OCI-LY1 (cell line): ENCODE measurements around the gene BARHL2.

Experiments used
- H2AFZ ChIP-seq: fragments of 200-600 bp; sonication (generic), shearing (Covaris generic); 2 replicates; pipeline ENCODE4 v1.6.0; 2014; ENCODE audit warnings: antibody characterized with exemption, mild to moderate bottlenecking, low read length
- H3F3A ChIP-seq: fragments of 200-600 bp; sonication (generic), shearing (Covaris generic); 2 replicates; pipeline ENCODE4 v1.6.0; 2014; ENCODE audit warnings: mild to moderate bottlenecking, antibody characterized with exemption, low read length, moderate library complexity; ENCODE audit not compliant: insufficient read depth
- H3K27ac ChIP-seq: fragments of 200-600 bp; sonication (generic); 2 replicates; pipeline ENCODE4 v1.5.1; 2014; ENCODE audit warnings: low read length, mixed run types, mild to moderate bottlenecking, low read depth; ENCODE audit not compliant: poor library complexity, severe bottlenecking
- H3K27me3 ChIP-seq: fragments of 200-600 bp; sonication (generic); 2 replicates; pipeline ENCODE4 v1.6.0; 2014; ENCODE audit warnings: antibody characterized with exemption, mild to moderate bottlenecking, low read length, moderate library complexity; ENCODE audit not compliant: insufficient read depth
- H3K36me3 ChIP-seq: fragments of 200-600 bp; sonication (generic); 2 replicates; pipeline ENCODE4 v1.6.1; 2014; ENCODE audit warnings: mild to moderate bottlenecking, antibody characterized with exemption, low read length, moderate library complexity, mixed read lengths; ENCODE audit not compliant: insufficient read depth
- H3K4me1 ChIP-seq: fragments of 200-600 bp; sonication (generic); 2 replicates; pipeline ENCODE4 v1.5.1; 2014; ENCODE audit warnings: mild to moderate bottlenecking, low read length, moderate library complexity; ENCODE audit not compliant: insufficient read depth, severe bottlenecking
- H3K4me2 ChIP-seq: fragments of 200-600 bp; sonication (generic), shearing (Covaris generic); 2 replicates; pipeline ENCODE4 v1.6.1; 2014; ENCODE audit warnings: low read length
- H3K4me3 ChIP-seq: fragments of 200-600 bp; sonication (generic); 2 replicates; pipeline ENCODE4 v1.5.1; 2014; ENCODE audit warnings: low read length, low read depth, mild to moderate bottlenecking, mixed read lengths; ENCODE audit not compliant: poor library complexity, severe bottlenecking
- H3K79me2 ChIP-seq: fragments of 200-600 bp; shearing (Covaris generic); 2 replicates; pipeline ENCODE4 v1.6.1; 2016; ENCODE audit warnings: mixed run types, low read length, mixed read lengths; ENCODE audit not compliant: insufficient read depth
- H3K9ac ChIP-seq: fragments of 200-600 bp; sonication (generic), shearing (Covaris generic); 2 replicates; pipeline ENCODE4 v1.6.1; 2014; ENCODE audit warnings: mild to moderate bottlenecking, low read length, mixed read lengths
- H3K9me2 ChIP-seq: fragments of 200-600 bp; sonication (generic), shearing (Covaris generic); 2 replicates; pipeline ENCODE4 v1.6.1; 2014; ENCODE audit warnings: low read depth, mild to moderate bottlenecking, low read length, mixed read lengths
- H3K9me3 ChIP-seq: fragments of 200-600 bp; shearing (Covaris generic); 2 replicates; pipeline ENCODE4 v1.6.1; 2014; ENCODE audit warnings: low read length, mixed read lengths
- H4K20me1 ChIP-seq: fragments of 200-600 bp; sonication (generic), shearing (Covaris generic); 2 replicates; pipeline ENCODE4 v1.6.0; 2016; ENCODE audit warnings: mild to moderate bottlenecking, low read length; ENCODE audit not compliant: insufficient read depth
- EZH2 ChIP-seq: fragments of 200-600 bp; sonication (generic), shearing (Covaris generic); IDR thresholded peaks from 2 replicates; pipeline ENCODE4 v1.8.0; 2017; ENCODE audit warnings: borderline replicate concordance, mixed run types, mild to moderate bottlenecking, antibody characterized with exemption, low read length, moderate library complexity, mixed read lengths
- TF ChIP-seq, protein P1 (sequence below): fragments of 200-600 bp; sonication (generic), shearing (Covaris generic); IDR thresholded peaks from 2 replicates; pipeline ENCODE4 v1.5.1; 2017; ENCODE audit warnings: mild to moderate bottlenecking, antibody characterized with exemption, low read length, moderate library complexity, mixed read lengths

BARHL2 gene

DNA sequence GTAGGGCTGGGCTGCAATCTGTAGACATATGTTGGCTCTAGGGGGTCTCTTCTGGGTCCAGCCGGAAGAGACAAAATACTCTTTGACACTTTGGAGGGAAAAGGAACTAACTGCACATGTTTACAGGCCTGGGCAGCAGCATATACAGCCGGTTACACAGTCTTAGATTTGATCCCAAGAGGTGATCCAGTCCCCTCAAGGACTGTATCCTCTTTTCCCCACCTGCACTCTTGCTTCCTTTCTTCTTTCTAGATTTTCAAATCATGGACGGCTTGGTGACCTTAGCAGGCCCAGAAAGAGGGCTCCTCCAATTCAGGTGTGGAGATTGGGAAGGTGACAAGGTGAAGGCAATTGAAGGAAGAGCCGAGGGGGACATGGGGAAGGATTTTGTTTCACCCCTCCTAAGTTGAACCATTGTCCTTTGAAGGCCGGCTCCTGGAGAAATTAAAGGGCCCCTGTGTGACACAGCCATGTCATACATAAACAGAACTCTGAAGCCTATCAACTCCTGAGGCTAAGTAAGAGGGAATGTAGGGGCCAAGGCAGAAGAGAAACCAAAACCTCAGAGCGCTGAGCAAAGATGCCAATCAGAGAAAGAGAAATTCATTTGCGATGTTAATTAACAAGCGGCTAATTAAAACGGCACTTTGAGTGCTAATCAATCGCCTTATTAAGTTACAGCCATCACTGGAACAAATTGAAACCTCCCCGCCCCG, 5.9 kb upstream of the BARHL2 start:
- TF ChIP-seq, protein P1, sequence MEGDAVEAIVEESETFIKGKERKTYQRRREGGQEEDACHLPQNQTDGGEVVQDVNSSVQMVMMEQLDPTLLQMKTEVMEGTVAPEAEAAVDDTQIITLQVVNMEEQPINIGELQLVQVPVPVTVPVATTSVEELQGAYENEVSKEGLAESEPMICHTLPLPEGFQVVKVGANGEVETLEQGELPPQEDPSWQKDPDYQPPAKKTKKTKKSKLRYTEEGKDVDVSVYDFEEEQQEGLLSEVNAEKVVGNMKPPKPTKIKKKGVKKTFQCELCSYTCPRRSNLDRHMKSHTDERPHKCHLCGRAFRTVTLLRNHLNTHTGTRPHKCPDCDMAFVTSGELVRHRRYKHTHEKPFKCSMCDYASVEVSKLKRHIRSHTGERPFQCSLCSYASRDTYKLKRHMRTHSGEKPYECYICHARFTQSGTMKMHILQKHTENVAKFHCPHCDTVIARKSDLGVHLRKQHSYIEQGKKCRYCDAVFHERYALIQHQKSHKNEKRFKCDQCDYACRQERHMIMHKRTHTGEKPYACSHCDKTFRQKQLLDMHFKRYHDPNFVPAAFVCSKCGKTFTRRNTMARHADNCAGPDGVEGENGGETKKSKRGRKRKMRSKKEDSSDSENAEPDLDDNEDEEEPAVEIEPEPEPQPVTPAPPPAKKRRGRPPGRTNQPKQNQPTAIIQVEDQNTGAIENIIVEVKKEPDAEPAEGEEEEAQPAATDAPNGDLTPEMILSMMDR: no peak
- TF ChIP-seq EZH2: no peak
- Histone ChIP-seq H3K36me3 (no peaks in the 10 kb centered on the region), H2AFZ (no peak overlapping the region), H3K9ac (no peak overlapping the region), H3K27ac (no peak overlapping the region), H3K4me2 (no peak overlapping the region), H3K27me3 (no peaks in the 10 kb centered on the region), H3K9me3 (no peaks in the 10 kb centered on the region), H4K20me1 (no peaks in the 10 kb centered on the region), H3K9me2 (no peaks in the 10 kb centered on the region), H3K79me2 (no peaks in the 10 kb centered on the region), H3K4me1 (no peaks in the 10 kb centered on the region), H3F3A (no peaks in the 10 kb centered on the region), H3K4me3 (no peak overlapping the region)

DNA sequence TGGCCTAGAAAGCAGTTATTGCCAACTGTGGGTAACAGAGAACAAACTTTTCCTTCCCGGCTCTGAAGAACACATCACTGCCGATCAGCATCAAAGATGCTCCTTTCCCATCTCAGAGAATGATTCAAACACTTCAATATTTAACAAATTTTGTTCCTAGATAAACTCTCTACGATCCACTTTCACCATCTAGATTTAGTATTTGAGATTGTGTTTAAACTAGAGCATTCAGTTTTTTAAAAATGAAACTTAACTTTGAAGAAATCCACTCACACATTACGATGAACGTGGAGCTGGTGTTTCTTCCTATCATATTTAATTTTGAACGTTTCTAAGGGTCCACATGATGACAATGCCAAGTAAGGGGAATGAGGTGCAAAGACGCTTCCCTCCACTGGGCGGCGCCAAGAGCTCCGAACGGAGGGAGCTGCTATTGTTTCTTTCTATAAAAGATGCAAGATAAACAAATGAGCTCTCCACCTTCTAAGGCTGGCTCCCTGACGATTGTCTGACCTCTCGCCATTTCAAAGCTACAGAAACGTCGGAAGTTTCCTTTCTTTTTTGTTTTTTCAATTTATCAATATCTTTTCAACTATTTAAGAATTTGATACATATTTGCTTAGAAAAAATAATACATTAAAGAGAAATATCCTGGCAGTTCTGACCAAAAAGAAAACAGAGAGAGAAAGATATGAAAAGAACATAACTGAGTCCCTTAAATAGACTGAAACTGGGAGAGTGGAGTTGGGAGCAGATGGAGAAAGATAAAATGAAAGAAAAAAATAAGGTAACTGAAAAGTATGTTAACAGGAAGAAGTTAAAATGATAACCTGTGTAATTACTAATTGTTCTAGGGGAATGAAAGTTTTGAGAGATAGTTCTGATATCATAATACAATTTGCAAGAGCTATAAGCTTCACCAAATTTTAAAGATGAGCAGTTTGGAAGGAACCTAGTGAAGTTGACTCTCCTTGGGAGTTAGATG, 4.4 kb upstream of the BARHL2 start:
- no peaks in the 10 kb centered on the region for H3K9me3 ChIP-seq
- no peaks in the 10 kb centered on the region for H3K4me1 ChIP-seq
- H4K20me1 ChIP-seq: no peaks in the 10 kb centered on the region
- H3K9me2 ChIP-seq: no peaks in the 10 kb centered on the region
- no peak overlapping the region for H3K4me3 ChIP-seq
- no peaks in the 10 kb centered on the region for H3K36me3 ChIP-seq
- no peak overlapping the region for H3K27ac ChIP-seq
- no peak for TF ChIP-seq EZH2
- TF ChIP-seq, protein P1: peak; percentile 88
- no peak overlapping the region for H3K4me2 ChIP-seq
- no peaks in the 10 kb centered on the region for H3K79me2 ChIP-seq
- H3K9ac ChIP-seq: no peak overlapping the region
- H3F3A ChIP-seq: no peaks in the 10 kb centered on the region
- H3K27me3 ChIP-seq: peaks cover under 1% of the 10 kb centered on the region; the same call in 1 of the 2 replicates
- H2AFZ ChIP-seq: no peak overlapping the region

DNA sequence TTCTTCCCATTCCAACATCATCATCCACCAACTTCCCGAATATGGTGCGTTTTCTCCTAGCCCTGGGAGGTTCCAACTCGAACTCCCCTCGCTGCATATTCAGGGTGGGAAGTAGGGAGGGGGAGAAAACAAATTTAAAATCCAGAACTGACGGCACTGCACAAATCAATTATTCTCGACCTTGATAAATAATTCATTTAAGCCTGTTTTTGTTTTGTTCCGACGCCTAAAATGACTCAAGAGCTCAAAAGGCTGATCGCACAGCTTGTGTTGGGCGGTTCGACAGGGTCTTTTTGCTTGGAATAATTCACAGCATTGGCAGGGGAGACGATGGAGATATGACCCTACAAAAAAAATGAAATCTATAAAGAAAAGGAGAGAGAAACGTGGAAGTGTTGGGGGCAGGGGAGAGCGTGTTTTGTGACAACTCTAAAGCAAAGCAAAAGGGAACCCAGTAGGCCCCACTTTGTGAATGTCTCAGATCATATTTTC, 3.1 kb upstream of the BARHL2 start:
- Histone ChIP-seq H2AFZ (no peak overlapping the region), H3K9me2 (no peaks in the 10 kb centered on the region), H3F3A (no peaks in the 10 kb centered on the region), H3K79me2 (no peaks in the 10 kb centered on the region), H3K9ac (no peak overlapping the region), H3K4me2 (no peak overlapping the region), H4K20me1 (no peaks in the 10 kb centered on the region), H3K36me3 (no peaks in the 10 kb centered on the region), H3K27me3 (peaks cover 7% of the 10 kb centered on the region; the same call in 1 of the 2 replicates), H3K4me1 (no peaks in the 10 kb centered on the region), H3K27ac (no peak overlapping the region), H3K4me3 (no peak overlapping the region), H3K9me3 (no peaks in the 10 kb centered on the region)
- no peak for TF ChIP-seq EZH2
- TF ChIP-seq, protein P1: no peak
